Pancreas (tissue), 10 donors: Measurements from ENCODE around the gene NPHS1. TPM values are rescaled to one million over a fixed set of nuclear protein-coding genes. Genes with fewer than 3 reads are reported as not detected.

ENCODE experiments used
- ATAC-seq, 4 donors: fragments of 200-7000 bp; cut with Tn5 transposase; one replicate each; pipeline versions ENCODE4 v1.8.0 to v1.9.1; 2020; ENCODE audit warnings: mild to moderate bottlenecking in 4 of 4, moderate library complexity in 4 of 4
- DNase-seq, 6 donors: peaks; one replicate each; pipeline ENCODE4 v3.0.0-alpha.2; 2020
- FAIRE-seq: peaks from 2 replicates; lab custom pipeline; 2012; peaks lifted over from hg19 to GRCh38; lab: Jason Lieb, UNC
- H3K27ac ChIP-seq, 4 donors: fragments of 200-600 bp; sonication (generic); 1 replicate in 3 of 4; 2 replicates in 1 of 4; pipeline versions ENCODE4 v1.5.0 to v1.8.0; 2020
- H3K27me3 ChIP-seq, 4 donors: fragments of 200-600 bp; one replicate each; pipeline ENCODE4 v1.8.0; 2021
- H3K36me3 ChIP-seq, 3 donors: fragments of 200-600 bp; sonication (generic) in 1 of 3; one replicate each; pipeline versions ENCODE4 v1.5.0 to v1.8.0; 2020 to 2021
- H3K4me1 ChIP-seq, 3 donors: fragments of 200-600 bp; one replicate each; pipeline ENCODE4 v1.8.0; 2021
- H3K4me3 ChIP-seq, 4 donors: fragments of 200-600 bp; sonication (generic) in 2 of 4; one replicate each; pipeline versions ENCODE4 v1.5.0 to v1.8.0; 2020 to 2021
- H3K9me3 ChIP-seq, 4 donors: fragments of 200-600 bp; one replicate each; pipeline ENCODE4 v1.8.0; 2021
- WGBS, 2 donors: extraction: QIAGEN DNeasy Blood & Tissue Kit; methylation state at CpG; one replicate each; pipeline ENCODE4 v1.1.7; 2013; 5-methylcytosine and 5-hydroxymethylcytosine counted together
- intact Hi-C, 3 donors: fragments of 100-400 bp; cut with DNase I; formaldehyde crosslinking; loops; one replicate each; pipeline versions ENCODE4 v1.11.1 to v1.14.2; 2022
- polyA plus RNA-seq, 2 donors: library from polyadenylated mRNA; stranded (reverse); fragments of 200-250 nt; gene quantifications; one replicate each; pipeline ENCODE4 v1.2.3, GENCODE V29; 2013
- total RNA-seq, 6 donors: library from RNA; stranded (reverse); fragmentation: NEBNext Ultra II Directional in 4 of 6; extraction: Animal tissue kit (Norgen Biotek cat#: 25700) in 4 of 6; gene quantifications; one replicate each; pipeline versions ENCODE4 v1.2.1 to v1.2.4, GENCODE V29; 2021 to 2023
- TF ChIP-seq, protein P1 (sequence below), 4 donors: fragments of 200-600 bp; sonication (generic) in 3 of 4; IDR thresholded peaks; one replicate each; pipeline versions ENCODE4 v1.5.0 to v1.8.0; 2021; ENCODE audit warnings: antibody characterized with exemption in 4 of 4
- donor health status: healthy with polysubstance abuse.
- donor health status: DM: no; HTN: no; CAD: no; lungs with moderate emphysema.
- donor health status: DM: no; HTN: no; CAD: no.
- donor health status: control.
- donor health status: control.
- donor health status: Bipolar disorder and iron deficiency.
- donor health status: DM: yes; HTN: yes; CAD: no.
- donor health status: DM: no; HTN: no; CAD: no.
- donor health status: DM: no; HTN: no; CAD: no.
- donor health status: DM: yes; HTN: yes; CAD: no.

NPHS1 gene
- total and polyA plus RNA-seq, 8 donors = 11.5 to 32.3 (median 16.5) TPM

DNA sequence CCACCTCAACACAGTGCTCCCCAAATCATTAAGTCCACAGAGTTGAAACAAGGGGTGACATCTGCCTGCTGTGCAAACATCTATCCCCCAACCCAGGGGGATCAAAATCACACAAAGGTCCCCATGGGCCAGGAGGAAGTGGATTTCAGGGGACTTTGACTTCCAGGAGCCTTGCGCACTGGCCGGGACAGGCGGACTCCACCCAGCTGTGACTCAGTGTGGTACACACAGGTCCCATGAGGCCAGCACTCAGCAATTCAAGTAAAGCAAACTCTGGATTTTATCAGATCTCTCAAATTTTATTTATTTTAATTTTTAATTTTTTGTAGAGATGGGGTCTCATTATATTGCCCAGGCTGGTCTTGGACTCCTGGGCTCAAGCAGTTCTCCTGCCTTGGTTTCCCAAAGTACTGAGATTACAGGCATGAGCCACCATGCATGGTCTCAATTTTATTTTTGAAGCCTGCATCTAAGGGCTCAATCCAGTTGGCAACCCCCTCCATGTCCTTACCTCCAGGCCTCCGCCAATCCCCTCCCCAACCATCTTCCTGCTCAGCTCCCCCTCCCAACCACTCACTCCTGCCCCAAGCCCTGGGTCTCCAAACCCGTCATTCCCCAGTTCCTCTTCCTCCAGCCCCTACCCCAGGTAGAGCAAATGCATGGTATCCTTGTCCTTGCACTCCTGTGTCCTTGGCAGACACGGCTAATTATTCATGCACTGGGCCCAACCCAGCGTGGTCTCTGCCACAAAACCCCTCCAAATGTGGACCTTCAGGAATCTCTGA is 58.7 kb downstream of the NPHS1 start:
- Histone ChIP-seq H3K36me3 (no peaks in the 10 kb centered on the region), H3K27me3 (no peaks in the 10 kb centered on the region), H3K9me3 (no peaks in the 10 kb centered on the region), H3K4me3 (no peak overlapping the region), H3K4me1 (peaks cover 0 to 4% (median 0%) of the 10 kb centered on the region in 3 donors), H3K27ac (no peak overlapping the region)
- TF ChIP-seq, protein P1, sequence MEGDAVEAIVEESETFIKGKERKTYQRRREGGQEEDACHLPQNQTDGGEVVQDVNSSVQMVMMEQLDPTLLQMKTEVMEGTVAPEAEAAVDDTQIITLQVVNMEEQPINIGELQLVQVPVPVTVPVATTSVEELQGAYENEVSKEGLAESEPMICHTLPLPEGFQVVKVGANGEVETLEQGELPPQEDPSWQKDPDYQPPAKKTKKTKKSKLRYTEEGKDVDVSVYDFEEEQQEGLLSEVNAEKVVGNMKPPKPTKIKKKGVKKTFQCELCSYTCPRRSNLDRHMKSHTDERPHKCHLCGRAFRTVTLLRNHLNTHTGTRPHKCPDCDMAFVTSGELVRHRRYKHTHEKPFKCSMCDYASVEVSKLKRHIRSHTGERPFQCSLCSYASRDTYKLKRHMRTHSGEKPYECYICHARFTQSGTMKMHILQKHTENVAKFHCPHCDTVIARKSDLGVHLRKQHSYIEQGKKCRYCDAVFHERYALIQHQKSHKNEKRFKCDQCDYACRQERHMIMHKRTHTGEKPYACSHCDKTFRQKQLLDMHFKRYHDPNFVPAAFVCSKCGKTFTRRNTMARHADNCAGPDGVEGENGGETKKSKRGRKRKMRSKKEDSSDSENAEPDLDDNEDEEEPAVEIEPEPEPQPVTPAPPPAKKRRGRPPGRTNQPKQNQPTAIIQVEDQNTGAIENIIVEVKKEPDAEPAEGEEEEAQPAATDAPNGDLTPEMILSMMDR (IDR thresholded peaks at IDR 0.05) = no peak
- no peak for ATAC-seq
- WGBS, 2 donors = 82 to 86% methylated on average over 7 of the region's 7 CpGs
- intact Hi-C loops = no loop called here
- DNase-seq = no peak
- no peak for FAIRE-seq

GRCh38 chr19:35792888-35793287 is 59.4 kb downstream of the NPHS1 start:
- DNase-seq (no peak), ATAC-seq (no peak), FAIRE-seq (no peak)
- Histone ChIP-seq H3K27me3 (no peaks in the 10 kb centered on the region), H3K4me3 (no peak overlapping the region), H3K36me3 (no peaks in the 10 kb centered on the region), H3K4me1 (peaks cover 0 to 4% (median 0%) of the 10 kb centered on the region in 3 donors), H3K27ac (no peak overlapping the region), H3K9me3 (no peaks in the 10 kb centered on the region)
- 87 to 92% methylated on average over 8 of the region's 8 CpGs for WGBS, 2 donors
- TF ChIP-seq, protein P1 (IDR thresholded peaks at IDR 0.05) = no peak
- intact Hi-C loops = no loop called here

DNA sequence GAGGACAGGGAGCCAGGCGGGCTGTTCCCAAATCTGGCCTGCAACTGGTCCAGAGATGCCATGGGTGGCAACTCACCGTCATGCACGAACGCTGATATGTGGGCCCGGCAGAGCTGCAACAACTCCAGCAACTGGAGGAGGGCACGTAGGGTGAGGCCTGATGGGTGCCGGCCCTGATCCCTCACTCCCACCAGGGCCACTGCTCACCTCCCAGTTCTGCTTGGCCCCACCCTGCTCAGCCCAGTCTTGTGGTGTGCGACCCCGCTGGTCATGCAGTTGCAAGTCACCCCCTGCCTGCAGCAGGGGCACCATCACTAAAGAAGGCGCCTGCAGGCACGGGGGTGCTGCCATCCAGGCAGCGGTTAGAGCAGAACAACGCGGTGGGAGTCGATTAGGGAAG is 60.0 kb downstream of the NPHS1 start:
- Histone ChIP-seq H3K27ac (no peak overlapping the region), H3K4me3 (no peak overlapping the region), H3K4me1 (peaks cover 0 to 4% (median 0%) of the 10 kb centered on the region in 3 donors), H3K9me3 (no peaks in the 10 kb centered on the region), H3K36me3 (no peaks in the 10 kb centered on the region), H3K27me3 (no peaks in the 10 kb centered on the region)
- WGBS, 2 donors = 87 to 92% methylated on average over 15 of the region's 15 CpGs
- DNase-seq (peak in 1 of 6 donors; percentile 20), FAIRE-seq (no peak), ATAC-seq (no peak)
- intact Hi-C loops = no loop called here
- TF ChIP-seq, protein P1 (IDR thresholded peaks at IDR 0.05) = no peak

GRCh38 chr19:35791814-35792279 is 60.5 kb downstream of the NPHS1 start:
- intact Hi-C loops = no loop called here
- Histone ChIP-seq H3K4me3 (no peak overlapping the region), H3K36me3 (no peaks in the 10 kb centered on the region), H3K4me1 (peaks cover 0 to 4% (median 0%) of the 10 kb centered on the region in 3 donors), H3K9me3 (no peaks in the 10 kb centered on the region), H3K27me3 (no peaks in the 10 kb centered on the region), H3K27ac (no peak overlapping the region)
- TF ChIP-seq, protein P1 (IDR thresholded peaks at IDR 0.05) = no peak
- FAIRE-seq (no peak), ATAC-seq (peak in 1 of 4 donors; percentile 4), DNase-seq (no peak)
- WGBS, 2 donors = 66 to 71% methylated on average over 9 of the region's 9 CpGs
